Neural progenitor cell (in vitro differentiated cells): ENCODE results near the gene DVL2. TPM values are rescaled to one million over a fixed set of nuclear protein-coding genes. Genes with fewer than 3 reads are reported as not detected.
A peak's percentile ranks its signal among the peaks of the same experiment; 100 is the strongest.

ENCODE experiments used
- DNase-seq: peaks from one replicate; pipeline ENCODE4 v3.0.0-alpha.2; 2016; ENCODE audit warnings: low spot score
- H2AFZ ChIP-seq: fragments of 200-600 bp; sonication (generic); replicated peaks from 2 replicates; pipeline ENCODE4 v1.6.1; 2016; ENCODE audit warnings: antibody characterized with exemption
- H3F3A ChIP-seq: fragments of 200-600 bp; sonication (generic); 2 replicates; pipeline ENCODE4 v1.6.1; 2016; ENCODE audit warnings: antibody characterized with exemption, low read depth
- H3K27ac ChIP-seq: fragments of 200-600 bp; sonication (generic); 2 replicates; pipeline ENCODE4 v1.5.1; 2016; ENCODE audit warnings: mild to moderate bottlenecking
- H3K27me3 ChIP-seq: fragments of 200-600 bp; sonication (generic); 2 replicates; pipeline ENCODE4 v1.6.1; 2016; ENCODE audit warnings: mild to moderate bottlenecking, moderate library complexity
- H3K36me3 ChIP-seq: fragments of 200-600 bp; sonication (generic); 2 replicates; pipeline ENCODE4 v1.5.1; 2016
- H3K4me1 ChIP-seq: fragments of 200-600 bp; sonication (generic); 2 replicates; pipeline ENCODE4 v1.6.1; 2016; ENCODE audit warnings: mixed run types
- H3K4me2 ChIP-seq: fragments of 200-600 bp; sonication (generic); 2 replicates; pipeline ENCODE4 v1.6.1; 2016
- H3K4me3 ChIP-seq: fragments of 200-600 bp; sonication (generic); 2 replicates; pipeline ENCODE4 v1.5.1; 2016
- H3K79me2 ChIP-seq: fragments of 200-600 bp; sonication (generic); 2 replicates; pipeline ENCODE4 v1.6.1; 2016; ENCODE audit warnings: low read depth
- H3K9ac ChIP-seq: fragments of 200-600 bp; sonication (generic); 2 replicates; pipeline ENCODE4 v1.6.1; 2016
- H3K9me3 ChIP-seq: fragments of 200-600 bp; sonication (generic); 2 replicates; pipeline ENCODE4 v1.5.1; 2016; ENCODE audit warnings: low read depth
- H4K20me1 ChIP-seq: fragments of 200-600 bp; sonication (generic); 2 replicates; pipeline ENCODE4 v1.6.1; 2016; ENCODE audit warnings: low read depth
- H3K27ac Mint-ChIP-seq: 3 replicates; pipeline ENCODE4 v1.8.0; 2021; ENCODE audit warnings: mixed read lengths
- H3K27me3 Mint-ChIP-seq: 2 replicates; pipeline ENCODE4 v1.8.0; 2022; ENCODE audit warnings: low read depth, mild to moderate bottlenecking, inconsistent platforms, moderate library complexity, mixed read lengths; ENCODE audit not compliant: insufficient read depth
- H3K36me3 Mint-ChIP-seq: 3 replicates; pipeline ENCODE4 v1.8.0; 2021; ENCODE audit warnings: mixed read lengths
- H3K4me1 Mint-ChIP-seq: 3 replicates; pipeline ENCODE4 v1.8.0; 2021; ENCODE audit warnings: mixed read lengths
- H3K4me3 Mint-ChIP-seq: 3 replicates; pipeline ENCODE4 v1.8.0; 2021; ENCODE audit warnings: mild to moderate bottlenecking, moderate library complexity, mixed read lengths
- H3K9me3 Mint-ChIP-seq: 3 replicates; pipeline ENCODE4 v1.8.0; 2020; ENCODE audit warnings: mixed read lengths
- EZH2 ChIP-seq: fragments of 200-600 bp; sonication (generic); IDR thresholded peaks from 2 replicates; pipeline ENCODE4 v1.6.1; 2017; ENCODE audit warnings: antibody characterized with exemption, mild to moderate bottlenecking, moderate library complexity
- EZH2phosphoT487 ChIP-seq: fragments of 200-600 bp; sonication (generic); IDR thresholded peaks from 2 replicates; pipeline ENCODE4 v1.6.1; 2017; ENCODE audit warnings: antibody characterized with exemption
- total RNA-seq: library from RNA; depleted of rRNA; stranded (reverse); fragments of >200 nt; gene quantifications from 2 replicates; pipeline ENCODE4 v1.2.3, GENCODE V29; 2015; ENCODE audit warnings: low replicate concordance
- TF ChIP-seq, protein P1 (sequence below): fragments of 200-600 bp; sonication (generic); IDR thresholded peaks from 2 replicates; pipeline ENCODE4 v1.5.1; 2017; ENCODE audit warnings: antibody characterized with exemption, mild to moderate bottlenecking

Gene DVL2
- 43.9 and 113 TPM in 2 replicates for total RNA-seq

DNA sequence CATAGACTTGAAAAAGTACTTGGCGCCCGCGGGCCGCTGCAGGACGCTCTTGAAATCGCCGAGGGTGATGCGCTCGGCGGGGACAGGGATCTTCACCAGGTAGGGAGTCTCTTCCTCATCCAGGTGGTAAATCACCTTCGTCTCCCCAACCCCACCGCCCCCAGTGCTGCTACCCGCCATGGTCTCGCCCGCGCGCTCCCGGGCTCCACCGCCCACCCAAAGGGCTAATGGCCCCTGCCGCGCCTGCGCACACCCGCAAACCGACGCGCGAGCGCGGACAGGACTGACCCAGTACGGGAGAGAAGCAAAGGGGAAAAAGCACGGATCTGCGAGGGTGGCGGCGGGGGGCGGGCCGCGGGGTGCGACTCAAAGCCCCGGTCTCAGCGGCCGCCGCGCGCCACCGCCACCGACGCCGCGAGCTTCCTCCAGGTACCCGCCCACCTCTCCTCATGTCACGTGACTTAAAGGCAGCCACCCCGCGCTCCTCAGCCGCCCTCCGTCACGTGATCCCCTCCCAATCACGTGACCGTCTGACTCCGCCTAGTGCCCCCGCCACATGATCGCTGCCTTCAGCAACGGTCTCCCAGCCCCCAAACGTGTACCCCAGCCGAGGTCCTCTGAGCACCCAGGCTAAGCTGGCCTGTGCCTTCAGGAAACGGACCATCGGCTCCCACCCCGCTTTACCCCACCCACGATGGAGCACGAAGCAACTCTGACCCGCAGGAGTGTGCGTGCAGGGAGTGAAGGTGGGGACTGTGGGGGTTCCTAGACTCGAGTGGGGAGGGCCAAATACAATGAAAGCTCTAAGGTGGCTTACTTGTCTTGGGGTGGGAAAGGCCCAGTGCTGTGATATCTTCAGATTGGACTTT lies at the start of gene DVL2:
DVL2 (minus strand) TSS at position 435 of the 869 bp plus-strand sequence; CDS start at position 180, 255 bp downstream.
- H3K79me2 ChIP-seq = peaks cover 91% of the 10 kb centered on the region
- no peak within 1 kb of the TSS for H2AFZ ChIP-seq
- H3K4me1 Mint-ChIP-seq = peaks cover 33% of the 10 kb centered on the region
- no peaks in the 10 kb centered on the region for H3K9me3 ChIP-seq
- peaks cover 13% of the 10 kb centered on the region for H3K4me1 ChIP-seq
- peak within 1 kb of the TSS; percentile 83 for H3K27ac ChIP-seq
- H3K36me3 Mint-ChIP-seq = peaks cover 34% of the 10 kb centered on the region
- H4K20me1 ChIP-seq = peaks cover 64% of the 10 kb centered on the region
- H3K4me2 ChIP-seq = peak within 1 kb of the TSS; percentile 99
- H3K27ac Mint-ChIP-seq = peak within 1 kb of the TSS; percentile 98
- DNase-seq = peak; percentile 97
- peaks cover 48% of the 10 kb centered on the region for H3F3A ChIP-seq
- TF ChIP-seq EZH2 (no peak), EZH2phosphoT487 (no peak)
- TF ChIP-seq, protein P1, sequence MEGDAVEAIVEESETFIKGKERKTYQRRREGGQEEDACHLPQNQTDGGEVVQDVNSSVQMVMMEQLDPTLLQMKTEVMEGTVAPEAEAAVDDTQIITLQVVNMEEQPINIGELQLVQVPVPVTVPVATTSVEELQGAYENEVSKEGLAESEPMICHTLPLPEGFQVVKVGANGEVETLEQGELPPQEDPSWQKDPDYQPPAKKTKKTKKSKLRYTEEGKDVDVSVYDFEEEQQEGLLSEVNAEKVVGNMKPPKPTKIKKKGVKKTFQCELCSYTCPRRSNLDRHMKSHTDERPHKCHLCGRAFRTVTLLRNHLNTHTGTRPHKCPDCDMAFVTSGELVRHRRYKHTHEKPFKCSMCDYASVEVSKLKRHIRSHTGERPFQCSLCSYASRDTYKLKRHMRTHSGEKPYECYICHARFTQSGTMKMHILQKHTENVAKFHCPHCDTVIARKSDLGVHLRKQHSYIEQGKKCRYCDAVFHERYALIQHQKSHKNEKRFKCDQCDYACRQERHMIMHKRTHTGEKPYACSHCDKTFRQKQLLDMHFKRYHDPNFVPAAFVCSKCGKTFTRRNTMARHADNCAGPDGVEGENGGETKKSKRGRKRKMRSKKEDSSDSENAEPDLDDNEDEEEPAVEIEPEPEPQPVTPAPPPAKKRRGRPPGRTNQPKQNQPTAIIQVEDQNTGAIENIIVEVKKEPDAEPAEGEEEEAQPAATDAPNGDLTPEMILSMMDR = no peak
- H3K4me3 Mint-ChIP-seq = peak within 1 kb of the TSS; percentile 100
- H3K9ac ChIP-seq = peak within 1 kb of the TSS; percentile 77
- no peaks in the 10 kb centered on the region for H3K9me3 Mint-ChIP-seq
- no peaks in the 10 kb centered on the region for H3K27me3 ChIP-seq
- H3K4me3 ChIP-seq = peak within 1 kb of the TSS; percentile 84
- H3K36me3 ChIP-seq = no peaks in the 10 kb centered on the region
- peaks cover 9% of the 10 kb centered on the region for H3K27me3 Mint-ChIP-seq

DNA sequence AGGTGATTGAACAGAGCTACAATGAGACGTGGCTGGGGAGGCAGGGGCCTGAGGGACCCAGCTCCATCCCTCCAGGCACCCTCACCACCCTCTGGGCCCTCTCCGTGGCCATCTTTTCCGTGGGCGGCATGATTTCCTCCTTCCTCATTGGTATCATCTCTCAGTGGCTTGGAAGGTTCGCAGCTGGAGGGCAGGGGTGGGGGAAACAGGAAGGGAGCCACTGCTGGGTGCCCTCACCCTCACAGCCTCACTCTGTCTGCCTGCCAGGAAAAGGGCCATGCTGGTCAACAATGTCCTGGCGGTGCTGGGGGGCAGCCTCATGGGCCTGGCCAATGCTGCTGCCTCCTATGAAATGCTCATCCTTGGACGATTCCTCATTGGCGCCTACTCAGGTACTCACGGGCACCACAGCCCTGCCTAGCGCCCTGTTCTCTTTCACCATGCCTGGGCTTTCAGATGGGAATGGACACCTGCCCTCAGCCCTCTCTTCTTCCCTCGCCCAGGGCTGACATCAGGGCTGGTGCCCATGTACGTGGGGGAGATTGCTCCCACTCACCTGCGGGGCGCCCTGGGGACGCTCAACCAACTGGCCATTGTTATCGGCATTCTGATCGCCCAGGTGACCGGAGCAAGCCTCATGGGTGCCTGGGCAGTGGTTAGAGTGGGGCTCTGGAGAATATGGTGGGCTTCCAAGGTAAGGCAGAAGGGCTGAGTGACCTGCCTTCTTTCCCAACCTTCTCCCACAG lies 49.3 kb upstream of the DVL2 start:
- H3K9ac ChIP-seq = no peak overlapping the region
- H3K4me3 ChIP-seq = no peak overlapping the region
- H3K36me3 ChIP-seq = no peaks in the 10 kb centered on the region
- H3K9me3 ChIP-seq = no peaks in the 10 kb centered on the region
- no peaks in the 10 kb centered on the region for H3K79me2 ChIP-seq
- peaks cover 4% of the 10 kb centered on the region for H3K4me1 ChIP-seq
- H3K27me3 ChIP-seq = peaks cover 45% of the 10 kb centered on the region
- H2AFZ ChIP-seq = no peak overlapping the region
- Mint-ChIP-seq H3K9me3 (peaks cover 1% of the 10 kb centered on the region), H3K27me3 (peaks cover 18% of the 10 kb centered on the region), H3K36me3 (peaks cover 1% of the 10 kb centered on the region), H3K4me1 (peaks cover 18% of the 10 kb centered on the region), H3K27ac (no peak overlapping the region), H3K4me3 (peak overlapping the region; percentile 88)
- TF ChIP-seq, protein P1 = no peak
- TF ChIP-seq EZH2 = no peak
- no peak for TF ChIP-seq EZH2phosphoT487
- H4K20me1 ChIP-seq = peaks cover 16% of the 10 kb centered on the region
- peaks cover 16% of the 10 kb centered on the region for H3F3A ChIP-seq
- no peak overlapping the region for H3K27ac ChIP-seq
- no peak for DNase-seq
- no peak overlapping the region for H3K4me2 ChIP-seq

DNA sequence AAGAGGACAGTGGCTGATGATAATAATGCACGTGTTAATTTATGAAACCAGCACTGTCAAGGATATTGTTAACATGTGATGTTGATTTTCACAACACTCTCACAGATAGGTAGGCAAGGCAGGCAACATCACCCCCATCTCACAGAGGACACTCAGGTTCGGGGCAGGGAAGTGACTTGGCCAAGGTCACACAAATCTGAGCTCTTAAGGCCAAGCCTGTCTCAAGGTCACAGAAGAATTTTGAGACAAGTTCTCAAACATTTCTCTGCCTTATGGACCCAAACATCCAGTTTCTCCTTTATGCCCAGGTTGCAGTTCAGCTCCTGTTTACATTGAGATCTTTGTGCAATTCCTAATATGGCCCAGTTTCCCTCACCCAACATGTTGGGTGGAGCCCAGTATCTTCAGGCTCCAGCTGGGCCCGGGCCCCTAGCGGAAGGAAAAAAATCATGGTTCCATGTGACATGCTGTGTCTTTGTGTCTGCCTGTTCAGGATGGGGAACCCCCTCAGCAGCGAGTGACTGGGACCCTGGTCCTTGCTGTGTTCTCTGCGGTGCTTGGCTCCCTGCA lies 48.5 kb upstream of the DVL2 start:
- Histone ChIP-seq H2AFZ (no peak overlapping the region), H3K27ac (no peak overlapping the region), H3K36me3 (no peaks in the 10 kb centered on the region), H4K20me1 (peaks cover 16% of the 10 kb centered on the region), H3K4me2 (peak overlapping the region; percentile 76), H3F3A (peaks cover 16% of the 10 kb centered on the region), H3K27me3 (peaks cover 47% of the 10 kb centered on the region), H3K9ac (no peak overlapping the region), H3K4me3 (peak overlapping the region; percentile 56), H3K9me3 (no peaks in the 10 kb centered on the region), H3K4me1 (peaks cover 4% of the 10 kb centered on the region), H3K79me2 (no peaks in the 10 kb centered on the region)
- Mint-ChIP-seq H3K27me3 (peaks cover 18% of the 10 kb centered on the region), H3K4me1 (peaks cover 18% of the 10 kb centered on the region), H3K4me3 (peak overlapping the region; percentile 88), H3K36me3 (peaks cover 1% of the 10 kb centered on the region), H3K27ac (no peak overlapping the region), H3K9me3 (peaks cover 1% of the 10 kb centered on the region)
- DNase-seq = no peak
- TF ChIP-seq EZH2phosphoT487 (no peak), EZH2 (no peak)
- TF ChIP-seq, protein P1 = no peak
